ENCODE measurements around the gene INTS1.

Gene INTS1

GRCh38 chr7:1503816-1504775, at the start of gene INTS1:
TSS of gene INTS1 (minus strand) at chr7:1504389. CDS start at chr7:1503960, 429 bp downstream.
- peak; percentile 91 for DNase-seq (ENCODE audit: low spot score)

- no peak for DNase-seq (ENCODE audit: low spot score)
Measured at GRCh38 chr7:1553512-1554210, 49.5 kb upstream of the INTS1 start.

GRCh38 chr7:1552200-1552599, 48.0 kb upstream of the INTS1 start:
- no peak for DNase-seq (ENCODE audit: low spot score)

GRCh38 chr7:1550846-1551155, 46.6 kb upstream of the INTS1 start:
- no peak for DNase-seq (ENCODE audit: low spot score)

GRCh38 chr7:1550005-1550845, 46.0 kb upstream of the INTS1 start:
- DNase-seq (ENCODE audit: low spot score), result no peak

GRCh38 chr7:1549357-1550004, 45.3 kb upstream of the INTS1 start:
- no peak for DNase-seq (ENCODE audit: low spot score)

- DNase-seq (ENCODE audit: low spot score), result no peak
Measured at GRCh38 chr7:1548944-1549343, 44.8 kb upstream of the INTS1 start.

GRCh38 chr7:1548438-1548831, 44.2 kb upstream of the INTS1 start:
- DNase-seq (ENCODE audit: low spot score), result no peak

- no peak for DNase-seq (ENCODE audit: low spot score)
Measured at GRCh38 chr7:1547777-1548437, 43.7 kb upstream of the INTS1 start.

GRCh38 chr7:1546909-1547776, 43.0 kb upstream of the INTS1 start:
- no peak for DNase-seq (ENCODE audit: low spot score)

- DNase-seq (ENCODE audit: low spot score), result no peak
Measured at GRCh38 chr7:1546274-1546908, 42.2 kb upstream of the INTS1 start.

GRCh38 chr7:1545417-1546246, 41.4 kb upstream of the INTS1 start:
- DNase-seq (ENCODE audit: low spot score), result no peak

GRCh38 chr7:1544896-1545416, 40.8 kb upstream of the INTS1 start:
- no peak for DNase-seq (ENCODE audit: low spot score)

- DNase-seq (ENCODE audit: low spot score), result no peak
Measured at GRCh38 chr7:1544178-1544895, 40.1 kb upstream of the INTS1 start.

GRCh38 chr7:1543826-1544177, 39.6 kb upstream of the INTS1 start:
- DNase-seq (ENCODE audit: low spot score), result no peak

GRCh38 chr7:1542841-1543747, 38.9 kb upstream of the INTS1 start:
- DNase-seq (ENCODE audit: low spot score), result no peak

- no peak for DNase-seq (ENCODE audit: low spot score)
Measured at GRCh38 chr7:1542329-1542728, 38.1 kb upstream of the INTS1 start.

Data from CD4-positive, alpha-beta T cell treated with Interleukin-2 at 100 ng/mL for 4 hours (primary cell).